Testis (tissue), 3 donors: Measurements from ENCODE around the gene ARSJ. TPM values are rescaled to one million over a fixed set of nuclear protein-coding genes. Genes with fewer than 3 reads are reported as not detected.

Experiments used
- DNase-seq: peaks from one replicate; pipeline ENCODE4 v3.0.0-alpha.2; 2019
- H3K27ac ChIP-seq, 2 donors: fragments of 200-600 bp; sonication (generic); one replicate each; pipeline ENCODE4 v1.5.1; 2019
- H3K27me3 ChIP-seq: fragments of 200-600 bp; sonication (generic); one replicate; pipeline ENCODE4 v1.5.1; 2019
- H3K36me3 ChIP-seq: fragments of 200-600 bp; sonication (generic); one replicate; pipeline ENCODE4 v1.5.1; 2017; ENCODE audit warnings: low read depth; ENCODE audit errors: missing control alignments
- H3K4me1 ChIP-seq: fragments of 200-600 bp; sonication (generic); one replicate; pipeline ENCODE4 v1.5.1; 2019
- H3K4me3 ChIP-seq, 2 donors: fragments of 200-600 bp; sonication (generic); one replicate each; pipeline ENCODE4 v1.5.1; 2017 to 2019
- H3K9me3 ChIP-seq: fragments of 200-600 bp; sonication (generic); one replicate; pipeline ENCODE4 v1.5.1; 2017
- POLR2A ChIP-seq: fragments of 450-650 bp; IDR thresholded peaks from one replicate; pipeline ENCODE4 v1.6.1; 2017; ENCODE audit warnings: antibody characterized with exemption, mild to moderate bottlenecking, moderate library complexity
- WGBS, 2 donors: methylation state at CpG; one replicate each; pipeline ENCODE4 v1.1.5; 2018; 5-methylcytosine and 5-hydroxymethylcytosine counted together
- intact Hi-C: fragments of 100-400 bp; cut with DNase I; formaldehyde crosslinking; loops from one replicate; pipeline ENCODE4 v1.15.1; 2023; ENCODE audit warnings: low total_unique reads
- polyA plus RNA-seq: library from polyadenylated mRNA; stranded (reverse); fragments of 350-450 nt; fragmentation: Illumina TruSeq; extraction: RNeasy Lipid Tissue Mini Kit (QIAGEN cat#74804); gene quantifications from one replicate; pipeline ENCODE4 v1.2.3, GENCODE V29; 2014; ENCODE audit warnings: low read depth, low replicate concordance; ENCODE audit not compliant: insufficient read depth
- total RNA-seq, 2 donors: library from RNA; depleted of rRNA; stranded (reverse); fragments of >200 nt; gene quantifications; one replicate each; pipeline ENCODE4 v1.2.3, GENCODE V29; 2016
- TF ChIP-seq, protein P1 (sequence below), 3 experiments: fragments of 450-650 bp in 2 of 3; fragments of 200-600 bp in 1 of 3; sonication (generic) in 1 of 3; IDR thresholded peaks; one replicate each; pipeline ENCODE4 v1.5.1; 2016 to 2019; ENCODE audit warnings: antibody characterized with exemption in 3 of 3, mild to moderate bottlenecking in 2 of 3, moderate library complexity in 1 of 3

Gene ARSJ
- total and polyA plus RNA-seq, 3 donors from 2014 or later: 0.55 to 1.6 (median 0.74) TPM

DNA sequence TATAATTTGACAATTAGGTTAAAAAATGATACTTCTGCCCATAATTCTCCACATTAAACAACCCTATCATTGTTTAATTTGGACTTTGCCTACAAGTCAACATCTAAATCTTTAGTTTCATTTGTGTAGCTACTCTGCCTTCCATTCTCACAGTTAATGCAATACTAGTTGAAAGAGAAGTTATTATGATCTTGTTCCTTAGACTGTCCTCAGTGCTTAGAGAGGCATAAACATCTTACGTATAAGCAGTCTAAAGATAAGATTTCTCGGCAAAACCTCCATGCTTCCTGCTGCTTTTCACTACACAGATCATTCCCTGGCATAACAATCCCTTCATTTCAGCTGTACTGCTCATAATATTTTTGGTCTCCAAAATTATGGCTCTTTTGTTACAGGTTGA, 112.8 kb downstream of the ARSJ start:
- Histone ChIP-seq H3K4me3 (no peak overlapping the region), H3K27ac (no peak overlapping the region), H3K4me1 (no peaks in the 10 kb centered on the region), H3K36me3 (no peaks in the 10 kb centered on the region), H3K27me3 (no peaks in the 10 kb centered on the region), H3K9me3 (no peaks in the 10 kb centered on the region)
- DNase-seq: no peak
- intact Hi-C loops: no loop called here
- TF ChIP-seq, protein P1, sequence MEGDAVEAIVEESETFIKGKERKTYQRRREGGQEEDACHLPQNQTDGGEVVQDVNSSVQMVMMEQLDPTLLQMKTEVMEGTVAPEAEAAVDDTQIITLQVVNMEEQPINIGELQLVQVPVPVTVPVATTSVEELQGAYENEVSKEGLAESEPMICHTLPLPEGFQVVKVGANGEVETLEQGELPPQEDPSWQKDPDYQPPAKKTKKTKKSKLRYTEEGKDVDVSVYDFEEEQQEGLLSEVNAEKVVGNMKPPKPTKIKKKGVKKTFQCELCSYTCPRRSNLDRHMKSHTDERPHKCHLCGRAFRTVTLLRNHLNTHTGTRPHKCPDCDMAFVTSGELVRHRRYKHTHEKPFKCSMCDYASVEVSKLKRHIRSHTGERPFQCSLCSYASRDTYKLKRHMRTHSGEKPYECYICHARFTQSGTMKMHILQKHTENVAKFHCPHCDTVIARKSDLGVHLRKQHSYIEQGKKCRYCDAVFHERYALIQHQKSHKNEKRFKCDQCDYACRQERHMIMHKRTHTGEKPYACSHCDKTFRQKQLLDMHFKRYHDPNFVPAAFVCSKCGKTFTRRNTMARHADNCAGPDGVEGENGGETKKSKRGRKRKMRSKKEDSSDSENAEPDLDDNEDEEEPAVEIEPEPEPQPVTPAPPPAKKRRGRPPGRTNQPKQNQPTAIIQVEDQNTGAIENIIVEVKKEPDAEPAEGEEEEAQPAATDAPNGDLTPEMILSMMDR (IDR thresholded peaks at IDR 0.05): no peak
- no peak for TF ChIP-seq POLR2A
- 85 to 91% methylated on average over 2 of the region's 2 CpGs for WGBS, 2 donors

DNA sequence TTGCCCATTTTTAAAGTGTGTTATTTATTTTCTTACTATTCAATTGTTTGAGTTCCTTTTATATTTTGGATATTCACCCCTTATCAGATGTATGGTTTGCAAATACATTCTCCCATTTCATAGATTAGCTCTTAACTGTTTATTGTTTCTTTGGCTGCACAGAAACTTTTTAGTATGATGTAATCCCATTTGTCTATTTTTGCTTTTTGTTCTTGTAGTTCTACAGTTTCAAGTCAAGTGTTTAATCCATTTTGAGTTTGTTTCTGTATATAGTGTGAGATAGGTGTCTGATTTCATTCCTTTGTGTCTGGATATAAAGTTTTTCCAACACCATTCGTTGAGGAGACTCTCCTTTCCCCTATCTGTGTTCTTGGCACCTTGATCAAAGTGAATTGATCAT, 120.5 kb downstream of the ARSJ start:
- Histone ChIP-seq H3K27ac (no peak overlapping the region), H3K4me3 (no peak overlapping the region), H3K36me3 (no peaks in the 10 kb centered on the region), H3K9me3 (no peaks in the 10 kb centered on the region), H3K4me1 (no peaks in the 10 kb centered on the region), H3K27me3 (no peaks in the 10 kb centered on the region)
- no peak for TF ChIP-seq POLR2A
- TF ChIP-seq, protein P1 (IDR thresholded peaks at IDR 0.05): no peak
- DNase-seq: no peak
- WGBS, 2 donors: 55% methylated on average over 1 of the region's 1 CpG
- intact Hi-C loops: no loop called here

DNA sequence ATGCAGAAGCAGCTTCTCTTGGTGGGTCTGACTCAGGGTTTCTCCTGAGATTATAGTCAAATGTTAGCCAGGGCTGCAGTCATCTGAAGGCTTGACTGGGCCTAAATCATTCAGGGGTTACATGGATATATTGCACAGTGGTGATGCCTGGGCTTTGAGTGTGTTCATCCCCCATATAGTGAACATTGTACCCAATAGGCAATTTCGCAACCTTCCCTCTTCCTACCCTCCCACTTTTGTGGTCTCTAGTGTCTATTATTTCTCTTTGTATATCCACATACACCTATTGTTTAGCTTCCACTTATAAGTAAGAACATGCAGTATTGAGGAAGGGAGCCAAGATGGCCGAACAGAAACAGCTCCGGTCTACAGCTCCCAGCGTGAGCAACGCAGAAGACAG, 127.6 kb downstream of the ARSJ start:
- 80 to 98% methylated on average over 5 of the region's 5 CpGs for WGBS, 2 donors
- intact Hi-C loops: no loop called here
- no peak for DNase-seq
- Histone ChIP-seq H3K9me3 (no peaks in the 10 kb centered on the region), H3K4me1 (no peaks in the 10 kb centered on the region), H3K27me3 (no peaks in the 10 kb centered on the region), H3K36me3 (no peaks in the 10 kb centered on the region), H3K27ac (no peak overlapping the region), H3K4me3 (no peak overlapping the region)
- TF ChIP-seq, protein P1 (IDR thresholded peaks at IDR 0.05): no peak
- TF ChIP-seq POLR2A: no peak

Other genes with a start within 250 kb of the ARSJ start
- gene CAMK2D, start 217.9 kb downstream of the ARSJ start, total RNA-seq: 10 to 100 TPM; 72.4 to 88.1 TPM
- 31.2 TPM for gene CAMK2D, start 217.9 kb downstream of the ARSJ start, polyA plus RNA-seq